ENCODE data around the gene HIVEP3.

The HIVEP3 gene

DNA sequence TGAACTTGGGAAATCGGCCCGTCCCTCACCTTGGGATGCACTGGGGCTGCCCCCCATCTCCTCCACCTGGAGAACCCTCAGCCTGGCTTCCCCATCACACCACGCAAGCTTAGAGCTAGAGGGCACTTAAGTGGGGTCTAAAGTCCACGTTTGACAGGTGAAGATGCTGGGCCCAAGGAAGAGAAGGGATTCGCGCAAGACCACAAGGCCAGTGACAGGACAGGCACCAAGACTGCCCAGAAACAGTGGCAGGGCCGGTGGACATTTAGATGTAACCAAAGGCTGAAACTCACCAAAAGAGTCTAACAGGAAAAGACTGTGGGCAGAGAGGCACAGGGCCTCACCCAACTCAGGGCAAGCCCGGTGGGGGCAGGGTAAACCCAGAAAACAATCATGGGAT is 303.4 kb downstream of the HIVEP3 start:
- Histone ChIP-seq H3K27me3 (ENCODE audit: control insufficient read depth in 3 of 3, insufficient read depth in 3 of 3, low read depth in 1 of 3, low read length in 3 of 3) (no peaks in the 10 kb centered on the region), H2BK5ac (ENCODE audit: low read length) (no peak overlapping the region), H3K9me3 (replicated peaks in 1 of 2; ENCODE audit: control insufficient read depth in 2 of 2, insufficient read depth in 1 of 2, low read depth in 1 of 2, low read length in 2 of 2) (no peaks in the 10 kb centered on the region), H3K4me3 (ENCODE audit: low read length in 2 of 2) (no peak overlapping the region), H3K4ac (ENCODE audit: low read length) (no peak overlapping the region), H3K36me3 (replicated peaks in 1 of 2; ENCODE audit: control insufficient read depth in 2 of 2, insufficient read depth in 2 of 2, low read length in 2 of 2) (no peaks in the 10 kb centered on the region), H3K4me1 (ENCODE audit: control insufficient read depth in 2 of 2, insufficient read depth in 1 of 2, low read depth in 1 of 2, low read length in 2 of 2) (peaks cover 0 to 4% of the 10 kb centered on the region in 2 donors), H3K14ac (ENCODE audit: low read length) (no peak overlapping the region), H3K27ac (replicated peaks; ENCODE audit: low read length) (no peak overlapping the region), H3K9ac (ENCODE audit: low read depth, low read length, poor library complexity) (no peak overlapping the region), H2BK12ac (ENCODE audit: low read length) (no peak overlapping the region), H3K79me1 (ENCODE audit: low read depth, low read length) (no peaks in the 10 kb centered on the region), H3K4me2 (ENCODE audit: insufficient read depth, low read length, poor library complexity, severe bottlenecking) (no peak overlapping the region), H2AFZ (ENCODE audit: low read length) (no peak overlapping the region), H2AK5ac (ENCODE audit: low read depth, low read length) (no peak overlapping the region), H3K18ac (ENCODE audit: low read length) (peak overlapping the region; percentile 32), H4K91ac (ENCODE audit: low read depth, low read length, poor library complexity) (no peak overlapping the region), H2BK120ac (ENCODE audit: low read depth, low read length) (no peak overlapping the region), H2BK15ac (ENCODE audit: low read length) (no peak overlapping the region), H3K23ac (ENCODE audit: low read depth, low read length, poor library complexity) (no peak overlapping the region), H4K8ac (ENCODE audit: low read depth, low read length) (no peak overlapping the region)
- no CpG with 5 or more reads among the region's 8 CpGs for WGBS, 2 donors (ENCODE audit: extremely low coverage in 2 of 2, insufficient read length in 2 of 2, insufficient replicate concordance in 1 of 2)
- DNase-seq (ENCODE audit: low spot score) = no peak

- no CpG with 5 or more reads among the region's 6 CpGs for WGBS, 2 donors (ENCODE audit: extremely low coverage in 2 of 2, insufficient read length in 2 of 2, insufficient replicate concordance in 1 of 2)
- no peaks in the 10 kb centered on the region for H3K27me3 ChIP-seq (ENCODE audit: control insufficient read depth in 3 of 3, insufficient read depth in 3 of 3, low read depth in 1 of 3, low read length in 3 of 3)
These were observed 303.9 kb downstream of the HIVEP3 start for GRCh38 chr1:41614818-41615217.

DNA sequence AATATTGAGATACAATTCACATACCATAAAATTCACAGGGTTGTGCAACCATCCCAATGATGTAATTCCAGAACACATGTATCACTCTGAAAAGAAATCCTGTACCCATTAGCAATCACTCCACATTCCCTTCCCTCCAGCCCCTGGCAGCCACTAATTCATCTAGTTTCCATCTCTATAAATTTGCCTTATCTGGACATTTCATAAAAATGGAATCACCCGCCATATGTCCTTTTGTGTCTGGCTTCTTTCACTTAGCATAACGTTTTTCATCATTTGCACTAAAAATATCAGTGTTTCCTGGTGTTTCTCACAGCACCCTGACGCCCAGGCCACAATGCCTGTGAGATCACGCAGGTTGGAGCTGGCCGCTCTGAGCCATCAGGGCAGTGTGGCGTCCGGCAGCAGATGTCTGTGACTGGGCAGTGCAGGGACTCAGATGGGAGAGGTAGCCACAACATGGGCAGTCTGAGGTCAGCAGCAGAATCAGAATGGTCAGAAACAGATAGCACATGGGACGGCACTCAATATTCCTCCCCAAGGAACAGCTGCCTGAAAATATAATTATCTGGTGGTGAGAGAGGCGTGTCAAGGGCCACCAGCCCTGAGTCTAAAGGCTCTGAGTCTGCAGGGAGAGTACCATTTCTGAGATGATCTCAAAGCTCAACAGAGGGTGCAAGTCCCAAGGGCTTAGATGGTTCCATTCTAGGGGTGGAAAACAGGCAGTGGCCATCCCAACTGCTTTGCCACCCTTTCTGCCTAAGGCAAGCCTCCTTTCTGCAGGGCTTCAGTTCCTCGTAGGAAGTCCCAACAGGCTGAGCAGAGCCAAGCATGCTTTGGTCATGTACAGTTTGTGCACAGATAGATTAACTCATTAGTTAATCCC is 304.8 kb downstream of the HIVEP3 start:
- H3K9ac ChIP-seq (ENCODE audit: low read depth, low read length, poor library complexity) = no peak overlapping the region
- H3K14ac ChIP-seq (ENCODE audit: low read length) = no peak overlapping the region
- H3K9me3 ChIP-seq (replicated peaks in 1 of 2; ENCODE audit: control insufficient read depth in 2 of 2, insufficient read depth in 1 of 2, low read depth in 1 of 2, low read length in 2 of 2) = no peaks in the 10 kb centered on the region
- H2BK12ac ChIP-seq (ENCODE audit: low read length) = no peak overlapping the region
- no CpG with 5 or more reads among the region's 10 CpGs for WGBS, 2 donors (ENCODE audit: extremely low coverage in 2 of 2, insufficient read length in 2 of 2, insufficient replicate concordance in 1 of 2)
- no peak overlapping the region for H2BK120ac ChIP-seq (ENCODE audit: low read depth, low read length)
- no peak overlapping the region for H4K91ac ChIP-seq (ENCODE audit: low read depth, low read length, poor library complexity)
- no peak overlapping the region for H2BK15ac ChIP-seq (ENCODE audit: low read length)
- no peak overlapping the region for H3K4me2 ChIP-seq (ENCODE audit: insufficient read depth, low read length, poor library complexity, severe bottlenecking)
- H4K8ac ChIP-seq (ENCODE audit: low read depth, low read length) = no peak overlapping the region
- DNase-seq (ENCODE audit: low spot score) = no peak
- H2AFZ ChIP-seq (ENCODE audit: low read length) = no peak overlapping the region
- no peak overlapping the region for H2BK5ac ChIP-seq (ENCODE audit: low read length)
- no peak overlapping the region for H3K4me3 ChIP-seq (ENCODE audit: low read length in 2 of 2)
- no peak overlapping the region for H3K27ac ChIP-seq (replicated peaks; ENCODE audit: low read length)
- H3K4me1 ChIP-seq (ENCODE audit: control insufficient read depth in 2 of 2, insufficient read depth in 1 of 2, low read depth in 1 of 2, low read length in 2 of 2) = peaks cover 0 to 3% of the 10 kb centered on the region in 2 donors
- no peak overlapping the region for H2AK5ac ChIP-seq (ENCODE audit: low read depth, low read length)
- no peaks in the 10 kb centered on the region for H3K79me1 ChIP-seq (ENCODE audit: low read depth, low read length)
- H3K18ac ChIP-seq (ENCODE audit: low read length) = no peak overlapping the region
- no peaks in the 10 kb centered on the region for H3K27me3 ChIP-seq (ENCODE audit: control insufficient read depth in 3 of 3, insufficient read depth in 3 of 3, low read depth in 1 of 3, low read length in 3 of 3)
- no peak overlapping the region for H3K4ac ChIP-seq (ENCODE audit: low read length)
- no peak overlapping the region for H3K23ac ChIP-seq (ENCODE audit: low read depth, low read length, poor library complexity)
- no peaks in the 10 kb centered on the region for H3K36me3 ChIP-seq (replicated peaks in 1 of 2; ENCODE audit: control insufficient read depth in 2 of 2, insufficient read depth in 2 of 2, low read length in 2 of 2)

More at GRCh38 chr1:41614818-41615217, 303.9 kb downstream of the HIVEP3 start:
- Histone ChIP-seq H3K9ac (ENCODE audit: low read depth, low read length, poor library complexity) (no peak overlapping the region), H3K27ac (replicated peaks; ENCODE audit: low read length) (no peak overlapping the region), H3K9me3 (replicated peaks in 1 of 2; ENCODE audit: control insufficient read depth in 2 of 2, insufficient read depth in 1 of 2, low read depth in 1 of 2, low read length in 2 of 2) (no peaks in the 10 kb centered on the region), H3K14ac (ENCODE audit: low read length) (no peak overlapping the region), H2BK12ac (ENCODE audit: low read length) (no peak overlapping the region), H3K36me3 (replicated peaks in 1 of 2; ENCODE audit: control insufficient read depth in 2 of 2, insufficient read depth in 2 of 2, low read length in 2 of 2) (no peaks in the 10 kb centered on the region), H3K4ac (ENCODE audit: low read length) (no peak overlapping the region), H2BK5ac (ENCODE audit: low read length) (no peak overlapping the region), H4K8ac (ENCODE audit: low read depth, low read length) (no peak overlapping the region), H3K18ac (ENCODE audit: low read length) (no peak overlapping the region), H2BK15ac (ENCODE audit: low read length) (no peak overlapping the region), H2AK5ac (ENCODE audit: low read depth, low read length) (no peak overlapping the region), H3K79me1 (ENCODE audit: low read depth, low read length) (no peaks in the 10 kb centered on the region), H2BK120ac (ENCODE audit: low read depth, low read length) (no peak overlapping the region), H3K23ac (ENCODE audit: low read depth, low read length, poor library complexity) (no peak overlapping the region), H3K4me1 (ENCODE audit: control insufficient read depth in 2 of 2, insufficient read depth in 1 of 2, low read depth in 1 of 2, low read length in 2 of 2) (peaks cover 0 to 4% of the 10 kb centered on the region in 2 donors), H4K91ac (ENCODE audit: low read depth, low read length, poor library complexity) (no peak overlapping the region), H3K4me3 (ENCODE audit: low read length in 2 of 2) (no peak overlapping the region), H2AFZ (ENCODE audit: low read length) (no peak overlapping the region), H3K4me2 (ENCODE audit: insufficient read depth, low read length, poor library complexity, severe bottlenecking) (no peak overlapping the region)
- no peak for DNase-seq (ENCODE audit: low spot score)

- no peak overlapping the region for H3K4me2 ChIP-seq (ENCODE audit: insufficient read depth, low read length, poor library complexity, severe bottlenecking)
- no peaks in the 10 kb centered on the region for H3K9me3 ChIP-seq (replicated peaks in 1 of 2; ENCODE audit: control insufficient read depth in 2 of 2, insufficient read depth in 1 of 2, low read depth in 1 of 2, low read length in 2 of 2)
- no peak overlapping the region for H3K23ac ChIP-seq (ENCODE audit: low read depth, low read length, poor library complexity)
- peaks cover 0 to 5% of the 10 kb centered on the region in 2 donors for H3K4me1 ChIP-seq (ENCODE audit: control insufficient read depth in 2 of 2, insufficient read depth in 1 of 2, low read depth in 1 of 2, low read length in 2 of 2)
- no peaks in the 10 kb centered on the region for H3K36me3 ChIP-seq (replicated peaks in 1 of 2; ENCODE audit: control insufficient read depth in 2 of 2, insufficient read depth in 2 of 2, low read length in 2 of 2)
- no peak overlapping the region for H2BK5ac ChIP-seq (ENCODE audit: low read length)
- H2AK5ac ChIP-seq (ENCODE audit: low read depth, low read length) = no peak overlapping the region
- no peak overlapping the region for H2BK15ac ChIP-seq (ENCODE audit: low read length)
- H3K4me3 ChIP-seq (ENCODE audit: low read length in 2 of 2) = no peak overlapping the region
- no peak overlapping the region for H4K8ac ChIP-seq (ENCODE audit: low read depth, low read length)
- WGBS, 2 donors (ENCODE audit: extremely low coverage in 2 of 2, insufficient read length in 2 of 2, insufficient replicate concordance in 1 of 2) = no CpG with 5 or more reads among the region's 9 CpGs
- no peak overlapping the region for H2BK12ac ChIP-seq (ENCODE audit: low read length)
- H3K27me3 ChIP-seq (ENCODE audit: control insufficient read depth in 3 of 3, insufficient read depth in 3 of 3, low read depth in 1 of 3, low read length in 3 of 3) = no peaks in the 10 kb centered on the region
- no peak overlapping the region for H2BK120ac ChIP-seq (ENCODE audit: low read depth, low read length)
- no peak overlapping the region for H4K91ac ChIP-seq (ENCODE audit: low read depth, low read length, poor library complexity)
- H3K79me1 ChIP-seq (ENCODE audit: low read depth, low read length) = no peaks in the 10 kb centered on the region
- H2AFZ ChIP-seq (ENCODE audit: low read length) = no peak overlapping the region
- H3K14ac ChIP-seq (ENCODE audit: low read length) = no peak overlapping the region
- H3K18ac ChIP-seq (ENCODE audit: low read length) = no peak overlapping the region
- no peak for DNase-seq (ENCODE audit: low spot score)
- H3K9ac ChIP-seq (ENCODE audit: low read depth, low read length, poor library complexity) = no peak overlapping the region
- H3K4ac ChIP-seq (ENCODE audit: low read length) = no peak overlapping the region
- H3K27ac ChIP-seq (replicated peaks; ENCODE audit: low read length) = no peak overlapping the region
These were observed 305.8 kb downstream of the HIVEP3 start for GRCh38 chr1:41612953-41613352.
